ENCODE data around the gene C2orf15.
"Not testable (repeated sequence)": the region's sequence is repeated elsewhere in the genome, so short reads cannot be mapped to it uniquely, and the experiment has no call there.

Gene C2orf15

DNA sequence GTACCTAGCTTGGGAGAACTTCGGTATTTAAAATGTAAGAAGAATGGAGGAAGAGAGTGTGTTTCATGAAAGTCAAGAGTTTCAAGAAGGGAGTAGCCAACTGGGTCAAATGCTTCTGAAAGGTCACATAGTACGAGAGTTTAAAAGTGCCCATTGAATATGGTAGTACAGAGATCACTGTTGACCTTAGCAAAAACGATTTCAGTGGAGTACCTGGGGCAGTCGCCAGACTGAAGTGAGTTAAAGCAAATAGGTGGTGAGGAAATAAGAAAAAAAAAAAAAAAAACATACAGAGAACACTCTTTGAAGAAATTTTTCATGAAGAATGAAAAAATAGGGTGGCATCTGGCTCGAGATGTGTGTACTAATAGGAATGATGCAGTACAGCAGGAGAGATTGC lies 24.7 kb downstream of the C2orf15 start:
- no peak for DNase-seq (ENCODE audit: low read depth)

DNA sequence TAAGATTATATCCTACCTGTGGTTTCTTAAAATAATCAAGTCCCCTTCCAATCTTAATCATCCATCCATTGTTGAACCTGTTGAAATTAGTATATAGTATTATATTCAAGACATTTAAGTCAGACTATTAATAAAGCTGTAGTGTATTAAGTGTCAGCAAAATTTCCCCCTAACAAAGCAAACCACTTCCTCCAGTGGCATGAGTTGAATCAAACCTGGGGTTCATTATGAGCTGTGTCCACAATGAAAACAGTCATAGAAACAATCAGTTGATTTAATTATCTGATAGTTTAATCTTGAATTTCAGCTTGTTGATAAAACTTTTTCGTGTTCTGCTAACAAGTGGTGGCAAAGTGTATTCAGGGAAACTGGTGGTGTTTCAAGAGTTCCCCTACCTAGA lies 28.0 kb downstream of the C2orf15 start:
- DNase-seq (ENCODE audit: low read depth): no peak

DNA sequence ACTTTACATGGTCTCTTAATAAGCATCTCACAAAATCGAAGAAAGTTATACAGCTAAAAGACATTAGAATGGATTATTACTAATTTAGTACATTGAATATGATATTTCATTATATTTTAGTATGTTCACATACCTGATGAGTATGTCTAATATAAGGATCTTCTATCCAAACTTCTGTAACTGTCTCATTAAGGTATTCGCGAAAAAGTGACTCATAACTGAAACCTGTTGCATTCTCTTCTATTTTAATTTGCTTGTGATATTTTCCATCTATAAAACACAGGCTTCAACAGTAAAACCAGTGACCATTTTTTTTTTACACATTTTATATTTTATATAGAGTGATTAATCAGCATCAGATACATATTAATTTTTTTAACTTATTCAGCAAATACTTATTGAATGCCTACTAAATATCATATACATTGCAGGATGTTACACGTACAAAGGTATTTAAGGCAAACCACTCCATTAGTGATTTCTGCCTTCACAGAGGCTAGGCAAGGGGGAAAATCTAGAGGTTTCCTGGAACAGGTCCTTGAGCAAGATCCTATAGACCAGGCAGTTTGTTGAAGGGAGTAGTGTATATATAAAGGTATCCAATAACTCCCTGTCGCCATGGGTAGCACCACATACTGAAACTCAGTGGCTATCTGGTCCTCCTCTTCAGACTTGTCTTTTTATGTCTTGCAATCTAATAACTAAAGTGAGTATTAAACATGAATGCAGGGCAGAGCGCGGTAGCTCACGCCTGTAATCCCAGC lies 30.1 kb downstream of the C2orf15 start:
- no peak for DNase-seq (ENCODE audit: low read depth)

DNA sequence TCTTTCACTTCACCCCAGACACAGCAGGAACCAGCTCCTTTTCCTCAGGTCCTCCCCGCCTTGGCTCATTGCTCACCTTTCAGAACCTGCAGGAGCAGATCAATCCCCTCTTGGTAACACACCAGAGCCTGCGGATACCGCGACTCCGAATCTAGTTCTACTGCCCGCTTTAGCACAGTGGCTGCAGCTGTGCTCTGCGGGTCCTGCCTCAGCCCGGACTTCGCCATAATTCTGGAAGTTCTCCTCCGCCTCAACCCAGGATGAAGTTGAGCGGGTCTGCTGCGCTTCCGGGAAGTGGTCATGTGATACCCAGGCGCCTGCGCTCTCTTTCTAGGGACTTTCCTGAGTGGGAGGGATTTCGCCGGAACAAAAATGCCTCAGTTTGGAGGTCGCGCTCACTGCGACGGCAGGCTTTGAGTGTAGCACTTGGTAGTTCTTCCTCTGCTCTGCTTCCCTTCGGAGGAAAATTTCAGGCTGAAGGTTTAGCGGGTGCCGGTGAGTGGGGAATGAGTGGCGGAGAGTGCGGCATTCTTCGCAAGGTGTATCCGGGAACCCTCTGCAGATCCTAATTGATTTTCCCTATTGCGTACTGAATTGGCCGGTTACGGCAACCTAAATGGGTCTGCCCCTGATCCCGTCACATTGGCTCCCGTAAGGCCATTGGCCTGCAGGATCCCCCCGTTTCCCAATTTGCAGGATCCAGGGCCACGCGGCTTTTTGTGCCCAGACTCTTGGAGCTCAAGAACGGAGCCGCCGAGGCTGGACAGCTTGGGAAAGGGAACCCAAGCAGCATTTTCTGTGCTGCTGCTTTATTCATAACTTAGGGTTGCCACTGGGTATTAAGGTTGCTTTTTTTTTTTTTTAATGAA lies 39.5 kb downstream of the C2orf15 start, which contains the start of the genes MITD1 and MRPL30:
MITD1 (minus strand) TSS at position 304 of the 869 bp plus-strand sequence; CDS start at position 227, 77 bp downstream.
MRPL30 (plus strand) TSS at position 430 of the 869 bp plus-strand sequence. CDS start 5,020 bp downstream, outside the sequence.
- DNase-seq (ENCODE audit: low read depth): peak; percentile 89

DNA sequence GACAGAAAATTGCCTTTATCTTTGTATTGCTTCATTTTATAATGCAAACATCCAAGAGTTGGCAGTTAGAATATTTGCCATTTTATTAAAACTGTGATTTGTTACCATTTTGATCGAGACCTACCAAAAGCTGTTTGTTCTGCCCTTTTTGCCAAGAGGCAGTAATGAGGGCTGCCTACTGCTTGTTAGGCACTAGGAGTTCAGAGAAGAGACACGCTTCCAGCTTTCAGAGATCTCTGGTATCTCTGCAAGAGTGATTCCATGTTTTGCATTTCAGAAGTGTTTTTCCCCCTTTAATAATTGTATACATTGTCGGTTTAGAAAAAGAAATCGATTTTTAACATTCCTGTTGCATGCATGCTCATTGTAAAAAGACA lies 40.1 kb downstream of the C2orf15 start:
- DNase-seq (ENCODE audit: low read depth): no peak

DNA sequence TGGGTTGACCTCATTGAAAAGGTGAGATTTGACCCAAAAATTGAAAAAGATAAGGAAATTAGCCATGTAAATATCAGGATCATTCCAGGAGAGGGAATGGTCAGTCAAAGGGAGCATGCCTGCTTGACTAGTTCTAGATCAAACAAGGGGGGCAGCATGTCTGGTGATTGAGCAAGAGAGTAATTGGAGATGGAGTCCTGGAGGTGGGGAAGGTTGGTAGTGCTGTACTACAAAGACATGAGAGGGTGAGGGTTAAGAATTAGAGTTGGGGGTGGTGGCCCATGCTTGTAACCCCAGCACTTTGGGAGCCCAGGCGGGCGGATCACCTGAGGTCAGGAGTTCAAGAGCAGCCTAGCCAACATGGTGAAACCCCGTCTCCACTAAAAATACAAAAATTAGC lies 41.5 kb downstream of the C2orf15 start:
- no peak for DNase-seq (ENCODE audit: low read depth)

DNA sequence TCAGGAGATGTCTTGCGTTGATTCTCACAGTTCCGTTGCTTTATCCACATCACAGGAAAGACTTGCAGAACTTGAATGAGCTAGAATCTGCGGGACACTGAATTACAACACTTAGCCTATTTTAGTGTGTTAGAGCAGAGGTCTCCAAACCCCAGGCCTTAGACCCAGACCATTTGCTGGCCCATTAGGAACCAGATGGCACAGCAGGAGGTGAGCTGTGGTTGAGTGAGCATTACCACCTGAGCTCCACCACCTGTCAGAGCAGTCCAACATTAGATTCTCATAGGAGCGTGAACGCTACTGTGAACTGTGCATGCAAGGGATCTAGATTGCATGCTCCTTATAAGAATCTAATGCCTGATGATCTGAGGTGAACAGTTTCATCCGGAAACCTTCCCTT lies 43.3 kb downstream of the C2orf15 start:
- no peak for DNase-seq (ENCODE audit: low read depth)

DNA sequence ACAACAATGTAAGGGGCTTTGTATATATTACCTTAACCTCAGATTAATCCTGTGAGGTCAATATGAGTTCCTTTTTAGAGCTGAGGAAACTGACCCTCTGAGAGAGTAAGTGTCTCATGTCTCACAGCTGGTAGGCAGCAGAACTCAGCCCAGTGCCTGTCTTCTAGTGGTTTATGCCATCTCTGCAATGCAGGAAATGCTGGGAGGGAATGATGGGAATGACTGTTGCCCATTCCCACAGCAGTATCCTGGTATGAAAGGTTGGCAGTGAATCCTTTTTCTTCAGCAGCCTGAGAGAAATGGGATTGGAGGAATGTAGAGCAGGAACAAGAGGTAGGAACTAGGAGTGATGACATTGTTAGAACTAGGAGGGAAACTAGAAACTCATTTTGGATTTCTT lies 45.5 kb downstream of the C2orf15 start:
- no peak for DNase-seq (ENCODE audit: low read depth)

DNA sequence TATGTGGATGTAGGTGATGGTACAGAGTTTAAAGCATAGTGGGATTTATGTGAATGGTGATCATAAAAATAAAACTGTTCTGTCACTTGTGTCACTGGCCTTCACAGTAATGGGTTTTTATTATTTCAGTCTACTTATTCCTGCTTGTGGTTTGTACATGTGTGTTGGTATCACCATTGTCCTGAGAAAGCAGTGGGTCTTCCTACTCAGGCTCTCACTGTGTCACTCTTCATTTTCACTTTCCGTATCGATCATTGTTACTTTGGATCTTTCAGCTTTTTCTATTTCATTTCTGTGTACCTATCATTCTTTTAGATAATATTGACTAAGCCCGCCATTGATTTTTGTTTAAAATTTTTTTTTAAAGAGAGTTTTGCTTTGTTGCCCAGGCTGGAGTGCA lies 46.9 kb downstream of the C2orf15 start:
- no peak for DNase-seq (ENCODE audit: low read depth)

DNA sequence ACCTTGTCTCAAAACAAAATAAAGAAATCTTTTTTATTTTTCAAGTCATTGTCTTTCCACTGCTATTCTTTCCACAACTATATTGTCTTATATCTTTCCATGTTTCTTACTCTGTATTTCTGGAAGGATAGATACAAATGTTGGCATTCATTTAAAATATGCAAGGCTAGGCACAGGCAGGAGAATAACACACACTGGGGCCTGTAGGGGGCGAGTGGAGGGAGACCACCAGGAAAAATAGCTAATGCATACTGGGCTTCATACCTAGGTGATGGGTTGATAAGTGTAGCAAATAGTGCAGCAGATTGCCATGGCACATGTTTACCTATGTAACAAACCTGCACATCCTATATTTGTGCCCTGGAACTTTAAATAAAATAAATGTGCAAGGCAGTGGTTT lies 49.0 kb downstream of the C2orf15 start:
- no peak for DNase-seq (ENCODE audit: low read depth)

DNA sequence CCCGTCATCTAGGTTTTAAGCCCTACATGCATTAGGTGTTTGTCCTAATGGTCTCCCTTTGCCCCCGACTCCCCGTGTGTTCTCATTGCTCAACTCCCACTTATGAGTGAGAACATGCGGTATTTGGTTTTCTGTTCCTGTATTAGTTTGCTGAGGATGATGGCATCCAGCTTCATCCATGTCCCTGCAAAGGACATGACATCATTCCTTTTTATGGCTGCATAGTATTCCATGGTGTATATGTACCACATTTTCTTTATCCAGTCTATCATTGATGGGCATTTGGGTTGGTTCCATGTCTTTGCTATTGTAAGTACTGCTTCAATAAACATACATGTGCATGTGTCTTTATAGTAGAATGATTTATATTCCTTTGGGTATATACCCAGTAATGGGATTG lies 50.9 kb downstream of the C2orf15 start:
- not testable (repeated sequence) for DNase-seq (ENCODE audit: low read depth)

DNA sequence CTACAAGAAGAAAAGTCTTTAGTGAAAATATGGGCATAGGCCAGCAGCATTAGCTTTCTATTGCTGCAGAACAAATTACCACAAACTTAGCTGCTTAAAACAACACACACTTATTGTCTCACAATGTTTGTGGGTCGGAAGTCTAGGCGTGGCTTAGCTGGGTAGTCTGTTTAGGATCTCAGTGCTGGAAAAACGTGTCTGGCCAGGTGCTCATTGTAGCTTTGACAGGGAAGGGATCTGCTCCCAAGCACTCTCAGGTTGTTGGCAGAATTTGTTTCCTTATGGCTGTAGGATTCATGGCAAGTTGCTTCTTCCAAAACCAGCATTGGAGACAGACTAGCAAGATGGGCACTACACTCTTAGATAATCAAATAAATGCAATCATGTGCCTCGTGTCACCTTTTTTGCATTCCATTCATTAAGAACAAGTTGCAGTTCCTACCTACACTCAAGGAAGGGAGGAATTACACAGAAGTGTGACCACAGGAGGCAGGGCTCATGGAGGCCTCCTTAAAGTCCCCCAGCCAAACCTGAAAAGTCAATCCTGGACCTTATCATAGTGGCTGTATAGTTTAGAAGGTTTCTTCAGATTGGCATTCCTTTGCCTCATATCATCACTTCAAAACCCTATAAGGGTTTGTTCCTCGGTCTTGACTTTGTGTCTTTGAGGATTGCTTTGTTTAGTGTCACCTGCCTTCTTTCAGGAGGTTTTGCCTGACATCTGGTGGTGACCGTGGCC lies 56.8 kb downstream of the C2orf15 start:
- DNase-seq (ENCODE audit: low read depth): no peak

DNA sequence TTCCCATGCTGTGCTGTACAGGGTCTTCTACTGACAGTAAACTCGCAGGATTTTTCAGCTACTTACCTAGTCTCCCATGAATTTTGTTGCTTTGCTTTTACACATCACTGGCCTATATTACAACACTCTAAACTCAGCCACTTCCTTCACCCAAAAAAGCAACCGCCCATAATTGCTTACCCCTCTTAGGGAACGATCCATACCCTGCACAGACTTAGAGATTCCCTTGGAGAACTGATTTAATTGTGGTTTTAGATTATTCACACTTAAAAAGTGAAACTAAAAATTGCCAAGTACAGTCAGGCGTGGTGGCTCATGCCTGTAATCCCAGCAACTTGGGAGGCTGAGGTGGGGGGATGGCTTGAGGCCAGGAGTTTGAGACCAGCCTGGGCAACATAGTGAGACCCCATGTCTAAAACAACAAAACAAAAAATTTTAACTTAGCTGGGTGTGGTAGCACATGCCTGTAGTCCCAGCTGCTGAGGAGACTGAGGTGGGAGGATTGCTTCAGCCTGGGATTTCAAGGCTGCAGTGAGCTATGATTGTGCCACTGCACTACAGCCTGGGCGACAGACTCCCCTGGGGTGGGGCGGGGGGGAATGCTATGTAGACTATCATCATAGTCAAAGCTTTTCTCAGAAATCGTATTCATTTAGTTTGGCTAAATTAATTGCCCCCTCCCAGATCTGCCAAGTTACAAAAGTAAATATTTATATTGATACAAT lies 58.7 kb downstream of the C2orf15 start:
- no peak for DNase-seq (ENCODE audit: low read depth)

Measured in T follicular helper cell (primary cell).